IMR-90 (cell line): ENCODE data around the gene KCNMA1. TPM values are rescaled to one million over a fixed set of nuclear protein-coding genes. Genes with fewer than 3 reads are reported as not detected.

Experiments used
- ATAC-seq: fragments of 200-7000 bp; cut with Tn5 transposase; 2 replicates; pipeline ENCODE4 v1.9.1; 2020; ENCODE audit warnings: low read depth, mild to moderate bottlenecking, moderate library complexity
- BruUV-seq: library from RNA; stranded (reverse); fragments of 400-500 nt; replicated peaks from 2 replicates; lab custom pipeline; 2021; lab: Mats Ljungman, UMichigan
- CTCF ChIA-PET: fragments of 300-600 bp; formaldehyde crosslinking; extraction: SDS; loops from one replicate; lab custom pipeline; 2021; ENCODE audit warnings: antibody characterized with exemption; lab: Yijun Ruan, JAX
- POLR2A ChIA-PET: fragments of 300-600 bp; sonication (Branson Sonifier 250); formaldehyde crosslinking; loops from one replicate; lab custom pipeline; 2022; ENCODE audit warnings: antibody characterized with exemption; ENCODE audit not compliant: unreplicated experiment; lab: Charles Lee
- DNase-seq: peaks from one replicate; pipeline ENCODE4 v3.0.0; 2013
- H2AFZ ChIP-seq: replicated peaks from 2 replicates; pipeline ENCODE3; 2013; ENCODE audit warnings: low read length, mild to moderate bottlenecking; ENCODE audit not compliant: poor library complexity
- H2AK5ac ChIP-seq: 2 replicates; pipeline ENCODE4 v1.6.1; 2013; ENCODE audit warnings: low read depth, low read length, inconsistent platforms
- H2AK9ac ChIP-seq: replicated peaks from 2 replicates; pipeline ENCODE3; 2013; ENCODE audit warnings: mild to moderate bottlenecking, low read depth, low read length, moderate library complexity; ENCODE audit not compliant: poor library complexity
- H2BK120ac ChIP-seq: 2 replicates; pipeline ENCODE4 v1.6.1; 2013; ENCODE audit warnings: low read depth, low read length, inconsistent platforms
- H2BK15ac ChIP-seq: 3 replicates; pipeline ENCODE4 v1.6.1; 2013; ENCODE audit warnings: low read depth, low read length, inconsistent platforms
- H2BK20ac ChIP-seq: 2 replicates; pipeline ENCODE4 v1.6.1; 2013; ENCODE audit warnings: low read depth, mild to moderate bottlenecking, inconsistent platforms, low read length, moderate library complexity
- H2BK5ac ChIP-seq: 2 replicates; pipeline ENCODE4 v1.6.1; 2013; ENCODE audit warnings: mild to moderate bottlenecking, low read depth, low read length, inconsistent platforms; ENCODE audit not compliant: poor library complexity, severe bottlenecking
- H3K14ac ChIP-seq: replicated peaks from 2 replicates; pipeline ENCODE4 v1.6.1; 2013; ENCODE audit warnings: low read depth, low read length, inconsistent platforms
- H3K18ac ChIP-seq: 2 replicates; pipeline ENCODE4 v1.6.1; 2013; ENCODE audit warnings: low read depth, low read length, control low read depth
- H3K23ac ChIP-seq: 2 replicates; pipeline ENCODE4 v1.6.1; 2013; ENCODE audit warnings: low read depth, low read length, inconsistent platforms
- H3K27ac ChIP-seq: 2 replicates; pipeline ENCODE4 v1.5.1; 2013; ENCODE audit warnings: mild to moderate bottlenecking, control low read depth, low read length; ENCODE audit not compliant: insufficient read depth
- H3K27me3 ChIP-seq: 2 replicates; pipeline ENCODE4 v1.6.1; 2013; ENCODE audit warnings: low read length; ENCODE audit not compliant: control insufficient read depth, insufficient read depth
- H3K36me3 ChIP-seq: 2 replicates; pipeline ENCODE4 v1.6.1; 2013; ENCODE audit warnings: low read length, mixed read lengths; ENCODE audit not compliant: control insufficient read depth, insufficient read depth
- H3K4ac ChIP-seq: 2 replicates; pipeline ENCODE4 v1.6.1; 2013; ENCODE audit warnings: low read depth, low read length, inconsistent platforms
- H3K4me1 ChIP-seq: 2 replicates; pipeline ENCODE4 v1.6.1; 2013; ENCODE audit warnings: low read length, mixed read lengths; ENCODE audit not compliant: control insufficient read depth, insufficient read depth
- H3K4me2 ChIP-seq: 2 replicates; pipeline ENCODE4 v1.6.1; 2013; ENCODE audit warnings: low read depth, mild to moderate bottlenecking, control low read depth, low read length, moderate library complexity
- H3K4me3 ChIP-seq: 2 replicates; pipeline ENCODE4 v1.5.1; 2013; ENCODE audit warnings: low read depth, mild to moderate bottlenecking, control low read depth, low read length, moderate library complexity; ENCODE audit not compliant: insufficient read depth
- H3K56ac ChIP-seq: 2 replicates; pipeline ENCODE4 v1.6.1; 2013; ENCODE audit warnings: low read length, inconsistent platforms; ENCODE audit not compliant: insufficient read depth; ENCODE audit errors: extremely low read depth
- H3K79me1 ChIP-seq, 2 experiments: 2 replicates each; pipeline ENCODE4 v1.6.1; 2013; ENCODE audit warnings: low read length in 2 of 2, inconsistent platforms in 1 of 2, low read depth in 1 of 2
- H3K9ac ChIP-seq: 2 replicates; pipeline ENCODE4 v1.6.1; 2013; ENCODE audit warnings: low read depth, low read length, control low read depth
- H3K9me1 ChIP-seq: 2 replicates; pipeline ENCODE4 v1.6.1; 2013; ENCODE audit warnings: low read length, inconsistent platforms; ENCODE audit not compliant: insufficient read depth
- H3K9me3 ChIP-seq: 2 replicates; pipeline ENCODE4 v1.6.1; 2013; ENCODE audit warnings: low read length; ENCODE audit not compliant: control insufficient read depth, insufficient read depth
- H4K20me1 ChIP-seq: 2 replicates; pipeline ENCODE4 v1.6.1; 2013; ENCODE audit warnings: low read length, inconsistent platforms; ENCODE audit not compliant: insufficient read depth
- H4K5ac ChIP-seq: 2 replicates; pipeline ENCODE4 v1.6.1; 2013; ENCODE audit warnings: mild to moderate bottlenecking, low read depth, low read length, control low read depth
- H4K8ac ChIP-seq, 2 experiments: 2 replicates each; pipeline ENCODE4 v1.6.1; 2013; ENCODE audit warnings: low read depth in 2 of 2, low read length in 2 of 2, control low read depth in 1 of 2, inconsistent platforms in 1 of 2
- H4K91ac ChIP-seq: 2 replicates; pipeline ENCODE4 v1.6.1; 2013; ENCODE audit warnings: low read depth, low read length, inconsistent platforms; ENCODE audit not compliant: insufficient read depth
- CEBPB ChIP-seq: IDR thresholded peaks from 2 replicates; pipeline ENCODE4 v1.6.1; 2012; ENCODE audit warnings: low read depth, low read length, improper control_type of control experiment
- CTCF ChIP-seq: conservative IDR thresholded peaks from 2 replicates; pipeline ENCODE4 v1.5.1; 2012; ENCODE audit warnings: mild to moderate bottlenecking, low read depth, low read length, improper control_type of control experiment
- MAZ ChIP-seq: IDR thresholded peaks from 2 replicates; pipeline ENCODE4 v1.6.1; 2012; ENCODE audit warnings: low read depth, mild to moderate bottlenecking, low read length, improper control_type of control experiment, moderate library complexity, borderline replicate concordance
- RAD21 ChIP-seq: IDR thresholded peaks from 2 replicates; pipeline ENCODE4 v1.6.1; 2012; ENCODE audit warnings: low read length, improper control_type of control experiment
- RCOR1 ChIP-seq: IDR thresholded peaks from 2 replicates; pipeline ENCODE4 v1.6.1; 2012; ENCODE audit warnings: mild to moderate bottlenecking, low read length, improper control_type of control experiment; ENCODE audit not compliant: insufficient replicate concordance
- SMC3 ChIP-seq: fragments of 150-350 bp; IDR thresholded peaks from 2 replicates; pipeline ENCODE4 v1.6.1; 2016; ENCODE audit warnings: low read depth, mild to moderate bottlenecking, antibody characterized with exemption, low read length, moderate library complexity
- WGBS, 2 experiments: methylation state at CpG; one replicate each; pipeline versions ENCODE4 v1.1.5 to v1.1.7; 2013; ENCODE audit warnings: missing lambda C conversion rate in 2 of 2; ENCODE audit not compliant: insufficient read length in 1 of 2; ENCODE audit errors: extremely low coverage in 2 of 2; 5-methylcytosine and 5-hydroxymethylcytosine counted together
- dilution Hi-C: fragments of 300-500 bp; cut with HindIII; formaldehyde crosslinking; loops from one replicate; pipeline ENCODE4 v1.14.3; 2018; ENCODE audit warnings: low sequenced_read_pairs; ENCODE audit not compliant: unreplicated experiment
- in situ Hi-C: fragments of 300-500 bp; cut with MboI; formaldehyde crosslinking; loops from 3 replicates; pipeline ENCODE4 v1.14.3; 2019; ENCODE audit warnings: low sequenced_read_pairs, inconsistent platforms, mixed read lengths
- intact Hi-C: fragments of 100-400 bp; cut with micrococcal nuclease; formaldehyde crosslinking; loops from 2 replicates; pipeline ENCODE4 v1.10.0; 2022
- polyA plus RNA-seq, 3 experiments: library from polyadenylated mRNA; depleted of rRNA; stranded (reverse); fragments of >200 nt; gene quantifications; 2 replicates each; pipeline ENCODE4 v1.2.3, GENCODE V29; 2012; ENCODE audit warnings: low replicate concordance in 1 of 3
- total RNA-seq: library from RNA; depleted of rRNA; stranded (reverse); fragments of >200 nt; gene quantifications from 2 replicates; pipeline ENCODE4 v1.2.3, GENCODE V29; 2012

KCNMA1 gene
- total and polyA plus RNA-seq, 2 of the 4 experiments (the other 2 are of a cell fraction) = 25.6 to 29.6 TPM

- intact Hi-C loops (loop anchor here (2.0 to 10.0 kb wide), 6 partner anchors 438 to 1584 kb away; partner anchors contain the start of gene ZNF503), in situ Hi-C loops (loop anchor here (25.0 kb wide), 2 partner anchors 422 to 1572 kb away; partner anchors contain the start of gene ZNF503), dilution Hi-C loops (no loop called here)
- POLR2A ChIA-PET = no interaction called here
- Histone ChIP-seq H2BK15ac (no peak overlapping the region), H3K9me3 (no peaks in the 10 kb centered on the region), H3K56ac (no peak overlapping the region), H2AFZ (no peak overlapping the region), H4K20me1 (no peaks in the 10 kb centered on the region), H3K18ac (no peak overlapping the region), H3K27ac (no peak overlapping the region), H3K79me1 (no peaks in the 10 kb centered on the region), H3K9me1 (no peaks in the 10 kb centered on the region), H3K27me3 (peaks cover 3% of the 10 kb centered on the region; the same call in 1 of the 2 replicates), H3K9ac (no peak overlapping the region), H2AK9ac (no peak overlapping the region), H2AK5ac (no peak overlapping the region), H3K4me2 (no peak overlapping the region), H2BK20ac (no peak overlapping the region), H2BK5ac (no peak overlapping the region), H4K8ac (no peak overlapping the region), H3K4me1 (no peaks in the 10 kb centered on the region; the same call in 1 of the 2 replicates), H3K23ac (no peak overlapping the region), H4K5ac (no peak overlapping the region), H3K36me3 (no peaks in the 10 kb centered on the region), H3K14ac (no peak overlapping the region), H2BK120ac (no peak overlapping the region), H4K91ac (no peak overlapping the region), H3K4me3 (no peak overlapping the region), H3K4ac (no peak overlapping the region)
- no CpG with 5 or more reads among the region's 6 CpGs for WGBS, 2 experiments
- TF ChIP-seq CEBPB = no peak
- TF ChIP-seq SMC3 = peak; percentile 52
- TF ChIP-seq MAZ = no peak
- no peak for TF ChIP-seq RCOR1
- TF ChIP-seq CTCF = peak; percentile 81
- peak; percentile 72 for TF ChIP-seq RAD21
- ATAC-seq (peak; percentile 85), DNase-seq (peak; percentile 79)
- BruUV-seq = no TSS peak
- CTCF ChIA-PET = interaction anchor here (0.6 to 1.2 kb wide), 6 partner anchors 11 to 1352 kb away, joined by 3 to 9 read pairs (median 3); no protein-coding TSS in a partner anchor
Observed at GRCh38 chr10:76984559-76985443, 652.8 kb downstream of the KCNMA1 start.
